Measurements from ENCODE around the gene SARDH. TPM values are rescaled to one million over a fixed set of nuclear protein-coding genes. Genes with fewer than 3 reads are reported as not detected.

Gene SARDH
- total RNA-seq, 1 experiment from 2014 or later, result 5.3 TPM

DNA sequence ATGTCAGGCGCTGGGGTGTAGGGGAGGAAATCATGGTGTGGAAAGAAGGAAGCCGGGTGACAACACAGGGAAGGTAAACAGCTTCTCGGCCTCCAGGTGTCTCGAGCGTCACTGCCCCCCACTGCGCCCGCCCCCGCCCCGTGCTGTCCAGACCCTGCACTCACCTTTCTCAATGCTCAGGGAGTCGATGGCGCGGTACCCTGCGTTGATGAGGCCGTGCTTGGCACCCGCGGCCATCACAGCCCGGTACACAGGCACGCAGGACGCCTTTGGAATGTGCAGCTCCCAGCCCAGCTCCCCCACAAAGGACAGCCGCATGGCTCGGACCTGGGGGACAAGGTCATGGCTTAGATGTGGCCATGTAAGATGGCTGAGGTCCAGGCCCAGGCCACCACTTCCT is 66.8 kb downstream of the SARDH start:
- Histone ChIP-seq H2BK20ac (ENCODE audit: low read depth, low read length, poor library complexity, severe bottlenecking) (no peak overlapping the region), H3K9me3 (ENCODE audit: control insufficient read depth, low read depth, low read length) (no peaks in the 10 kb centered on the region), H4K20me1 (ENCODE audit: control insufficient read depth, insufficient read depth, insufficient read length) (no peaks in the 10 kb centered on the region), H3K79me1 (ENCODE audit: insufficient read depth, low read depth, low read length, poor library complexity, severe bottlenecking) (no peaks in the 10 kb centered on the region), H3T11ph (ENCODE audit: low read length) (no peak overlapping the region), H3K23me2 (ENCODE audit: insufficient read length, low read depth, low read length, poor library complexity, severe bottlenecking) (no peaks in the 10 kb centered on the region), H3K14ac (ENCODE audit: insufficient read depth, low read length) (no peak overlapping the region), H4K8ac (replicated peaks; ENCODE audit: insufficient read length, low read depth, low read length) (no peak overlapping the region), H3K23ac (ENCODE audit: insufficient read length, low read depth, low read length) (no peak overlapping the region), H2BK120ac (ENCODE audit: low read depth, low read length, poor library complexity, severe bottlenecking) (no peak overlapping the region), H3K27ac (ENCODE audit: insufficient read length, low read depth, low read length) (no peak overlapping the region), H2BK12ac (ENCODE audit: insufficient read length, low read depth, low read length) (no peak overlapping the region), H3K27me3 (ENCODE audit: insufficient read depth, low read length) (no peaks in the 10 kb centered on the region), H3K9ac (ENCODE audit: extremely low read depth, insufficient read length, low read length) (no peak overlapping the region), H2BK15ac (ENCODE audit: low read depth, low read length) (no peak overlapping the region), H3K4me2 (ENCODE audit: insufficient read depth, insufficient read length, low read length) (no peak overlapping the region), H3K4me1 (ENCODE audit: insufficient read depth, low read length) (peaks cover 4% of the 10 kb centered on the region; the same call in 1 of the 2 replicates), H3K4ac (ENCODE audit: low read depth, low read length) (no peak overlapping the region), H3K79me2 (ENCODE audit: insufficient read depth, low read length) (no peaks in the 10 kb centered on the region), H2AK5ac (ENCODE audit: insufficient read length, low read length) (no peak overlapping the region), H4K91ac (ENCODE audit: insufficient read length, low read depth, low read length) (no peak overlapping the region), H2AFZ (ENCODE audit: low read length) (no peak overlapping the region), H4K5ac (ENCODE audit: insufficient read length, low read depth, low read length) (no peak overlapping the region), H2BK5ac (ENCODE audit: insufficient read length, low read length) (no peak overlapping the region), H3K56ac (ENCODE audit: insufficient read length, low read depth, low read length) (no peak overlapping the region), H3K18ac (ENCODE audit: insufficient read length, low read depth, low read length) (no peak overlapping the region)
- DNase-seq, result no peak
- no CpG with 5 or more reads among the region's 21 CpGs for WGBS (ENCODE audit: extremely low coverage, insufficient read length, low lambda C conversion rate)
- H3K27ac Mint-ChIP-seq, result peak overlapping the region in 1 of 3 experiments; percentile 53; a peak in 1 of 7 replicates
- peaks cover 3 to 12% (median 6%) of the 10 kb centered on the region in 3 experiments; a peak in 6 of 7 replicates for H3K36me3 Mint-ChIP-seq (ENCODE audit: insufficient read depth in 1 of 3, low read depth in 3 of 3)
- H3K9me3 Mint-ChIP-seq, result peaks cover 2 to 8% of the 10 kb centered on the region in 2 experiments; a peak in 3 of 5 replicates
- H3K4me1 Mint-ChIP-seq, result peaks cover 19 to 21% of the 10 kb centered on the region in 2 experiments
- TF ChIP-seq, protein P1, sequence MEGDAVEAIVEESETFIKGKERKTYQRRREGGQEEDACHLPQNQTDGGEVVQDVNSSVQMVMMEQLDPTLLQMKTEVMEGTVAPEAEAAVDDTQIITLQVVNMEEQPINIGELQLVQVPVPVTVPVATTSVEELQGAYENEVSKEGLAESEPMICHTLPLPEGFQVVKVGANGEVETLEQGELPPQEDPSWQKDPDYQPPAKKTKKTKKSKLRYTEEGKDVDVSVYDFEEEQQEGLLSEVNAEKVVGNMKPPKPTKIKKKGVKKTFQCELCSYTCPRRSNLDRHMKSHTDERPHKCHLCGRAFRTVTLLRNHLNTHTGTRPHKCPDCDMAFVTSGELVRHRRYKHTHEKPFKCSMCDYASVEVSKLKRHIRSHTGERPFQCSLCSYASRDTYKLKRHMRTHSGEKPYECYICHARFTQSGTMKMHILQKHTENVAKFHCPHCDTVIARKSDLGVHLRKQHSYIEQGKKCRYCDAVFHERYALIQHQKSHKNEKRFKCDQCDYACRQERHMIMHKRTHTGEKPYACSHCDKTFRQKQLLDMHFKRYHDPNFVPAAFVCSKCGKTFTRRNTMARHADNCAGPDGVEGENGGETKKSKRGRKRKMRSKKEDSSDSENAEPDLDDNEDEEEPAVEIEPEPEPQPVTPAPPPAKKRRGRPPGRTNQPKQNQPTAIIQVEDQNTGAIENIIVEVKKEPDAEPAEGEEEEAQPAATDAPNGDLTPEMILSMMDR (conservative IDR thresholded peaks at IDR 0.05), result no peak
- H3K27me3 Mint-ChIP-seq (ENCODE audit: low read depth), result no peaks in the 10 kb centered on the region; the same call in none of the 2 replicates
- H3K4me3 Mint-ChIP-seq, result no peak overlapping the region

All from H9 (cell line).